Hepatocyte (in vitro differentiated cells): ENCODE results near the gene GAST. TPM values are rescaled to one million over a fixed set of nuclear protein-coding genes. Genes with fewer than 3 reads are reported as not detected.

ENCODE experiments used
- DNase-seq: peaks from one replicate; pipeline ENCODE4 v3.0.0-alpha.2; 2016; ENCODE audit warnings: low spot score
- H2AFZ ChIP-seq: fragments of 200-600 bp; sonication (generic); 2 replicates; pipeline ENCODE4 v1.6.0; 2016; ENCODE audit warnings: antibody characterized with exemption, mild to moderate bottlenecking
- H3K27ac ChIP-seq: fragments of 200-600 bp; sonication (generic); 2 replicates; pipeline ENCODE4 v1.5.1; 2016; ENCODE audit warnings: mild to moderate bottlenecking
- H3K27me3 ChIP-seq: fragments of 200-600 bp; sonication (generic); 2 replicates; pipeline ENCODE4 v1.6.1; 2016
- H3K36me3 ChIP-seq: fragments of 200-600 bp; sonication (generic); replicated peaks from 2 replicates; pipeline ENCODE4 v1.5.1; 2016; ENCODE audit warnings: low read depth; ENCODE audit not compliant: insufficient read depth
- H3K4me1 ChIP-seq: fragments of 200-600 bp; sonication (generic); 2 replicates; pipeline ENCODE4 v1.5.1; 2016; ENCODE audit warnings: mild to moderate bottlenecking, moderate library complexity; ENCODE audit not compliant: insufficient read depth
- H3K4me2 ChIP-seq: fragments of 200-600 bp; sonication (generic); 2 replicates; pipeline ENCODE4 v1.6.0; 2016
- H3K4me3 ChIP-seq: fragments of 200-600 bp; sonication (generic); 2 replicates; pipeline ENCODE4 v1.5.1; 2016; ENCODE audit warnings: mild to moderate bottlenecking
- H3K79me2 ChIP-seq: fragments of 200-600 bp; sonication (generic); 2 replicates; pipeline ENCODE4 v1.6.0; 2017; ENCODE audit warnings: mild to moderate bottlenecking
- H3K9me2 ChIP-seq: fragments of 200-600 bp; sonication (generic); replicated peaks from 2 replicates; pipeline ENCODE4 v1.6.0; 2017; ENCODE audit warnings: mild to moderate bottlenecking; ENCODE audit not compliant: insufficient read depth
- H3K9me3 ChIP-seq: fragments of 200-600 bp; sonication (generic); 2 replicates; pipeline ENCODE4 v1.5.1; 2016; ENCODE audit warnings: low read depth, mild to moderate bottlenecking
- H4K20me1 ChIP-seq: fragments of 200-600 bp; sonication (generic); 2 replicates; pipeline ENCODE4 v1.6.0; 2016; ENCODE audit warnings: mild to moderate bottlenecking; ENCODE audit not compliant: insufficient read depth, poor library complexity, severe bottlenecking
- EZH2 ChIP-seq: fragments of 200-600 bp; sonication (generic); IDR thresholded peaks from 2 replicates; pipeline ENCODE4 v1.6.1; 2016; ENCODE audit warnings: antibody characterized with exemption, mild to moderate bottlenecking, borderline replicate concordance
- EZH2phosphoT487 ChIP-seq: fragments of 200-600 bp; sonication (generic); IDR thresholded peaks from one replicate; pipeline ENCODE4 v1.6.1; 2018; ENCODE audit warnings: antibody characterized with exemption, mild to moderate bottlenecking, low read depth, moderate library complexity; ENCODE audit not compliant: unreplicated experiment, severe bottlenecking
- WGBS: methylation state at CpG from one replicate; pipeline ENCODE4 v1.1.6; 2016; ENCODE audit warnings: low lambda C conversion rate; ENCODE audit errors: missing lambda C conversion rate; 5-methylcytosine and 5-hydroxymethylcytosine counted together
- polyA plus RNA-seq: library from polyadenylated mRNA; unstranded; fragments of >200 nt; fragmentation: Nextera tagmentation; extraction: Ambion mirVana; gene quantifications from 2 replicates; pipeline ENCODE4 v1.2.1, GENCODE V29; 2016
- small RNA-seq: library from RNA; depleted of rRNA; stranded (forward); fragments of <200 nt; gene quantifications from one replicate; pipeline ENCODE3, GENCODE V24; 2014
- total RNA-seq: library from RNA; depleted of rRNA; stranded (reverse); fragments of >200 nt; gene quantifications from 2 replicates; pipeline ENCODE4 v1.2.3, GENCODE V29; 2014
- TF ChIP-seq, protein P1 (sequence below): fragments of 200-600 bp; sonication (generic); IDR thresholded peaks from 2 replicates; pipeline ENCODE4 v1.5.1; 2016; ENCODE audit warnings: antibody characterized with exemption, mild to moderate bottlenecking; ENCODE audit not compliant: poor library complexity

The GAST gene
- total and polyA plus RNA-seq, 2 experiments from 2014 or later, result 2.3 TPM; not detected in 1

DNA sequence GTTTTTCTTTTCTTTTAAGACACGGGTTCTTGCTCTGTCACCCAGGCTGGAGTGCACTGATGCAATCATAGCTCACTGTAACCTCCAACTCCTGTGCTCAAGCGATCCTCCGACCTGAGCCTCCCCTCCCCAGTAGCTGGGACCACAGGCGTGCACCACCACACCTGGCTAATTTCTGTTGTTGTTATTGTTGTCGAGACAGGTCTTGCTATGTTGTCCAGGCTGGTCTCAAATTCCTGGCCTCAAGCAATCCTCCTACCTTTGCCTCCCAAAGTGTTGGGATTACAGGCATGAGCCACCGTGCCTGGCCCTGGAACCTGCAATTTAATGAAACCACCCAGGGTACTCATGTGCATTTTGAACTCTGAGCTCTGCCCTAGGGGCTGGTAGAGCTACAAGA, 50.3 kb downstream of the GAST start:
- Histone ChIP-seq H2AFZ (no peak overlapping the region), H3K4me1 (no peaks in the 10 kb centered on the region), H4K20me1 (peaks cover 25% of the 10 kb centered on the region), H3K4me3 (no peak overlapping the region), H3K79me2 (peaks cover 12% of the 10 kb centered on the region), H3K27ac (no peak overlapping the region), H3K4me2 (no peak overlapping the region), H3K36me3 (peaks cover 10% of the 10 kb centered on the region), H3K9me3 (no peaks in the 10 kb centered on the region), H3K9me2 (no peaks in the 10 kb centered on the region), H3K27me3 (no peaks in the 10 kb centered on the region)
- 95% methylated on average over 6 of the region's 6 CpGs for WGBS
- TF ChIP-seq EZH2phosphoT487, result no peak
- TF ChIP-seq, protein P1, sequence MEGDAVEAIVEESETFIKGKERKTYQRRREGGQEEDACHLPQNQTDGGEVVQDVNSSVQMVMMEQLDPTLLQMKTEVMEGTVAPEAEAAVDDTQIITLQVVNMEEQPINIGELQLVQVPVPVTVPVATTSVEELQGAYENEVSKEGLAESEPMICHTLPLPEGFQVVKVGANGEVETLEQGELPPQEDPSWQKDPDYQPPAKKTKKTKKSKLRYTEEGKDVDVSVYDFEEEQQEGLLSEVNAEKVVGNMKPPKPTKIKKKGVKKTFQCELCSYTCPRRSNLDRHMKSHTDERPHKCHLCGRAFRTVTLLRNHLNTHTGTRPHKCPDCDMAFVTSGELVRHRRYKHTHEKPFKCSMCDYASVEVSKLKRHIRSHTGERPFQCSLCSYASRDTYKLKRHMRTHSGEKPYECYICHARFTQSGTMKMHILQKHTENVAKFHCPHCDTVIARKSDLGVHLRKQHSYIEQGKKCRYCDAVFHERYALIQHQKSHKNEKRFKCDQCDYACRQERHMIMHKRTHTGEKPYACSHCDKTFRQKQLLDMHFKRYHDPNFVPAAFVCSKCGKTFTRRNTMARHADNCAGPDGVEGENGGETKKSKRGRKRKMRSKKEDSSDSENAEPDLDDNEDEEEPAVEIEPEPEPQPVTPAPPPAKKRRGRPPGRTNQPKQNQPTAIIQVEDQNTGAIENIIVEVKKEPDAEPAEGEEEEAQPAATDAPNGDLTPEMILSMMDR, result no peak
- DNase-seq, result no peak

DNA sequence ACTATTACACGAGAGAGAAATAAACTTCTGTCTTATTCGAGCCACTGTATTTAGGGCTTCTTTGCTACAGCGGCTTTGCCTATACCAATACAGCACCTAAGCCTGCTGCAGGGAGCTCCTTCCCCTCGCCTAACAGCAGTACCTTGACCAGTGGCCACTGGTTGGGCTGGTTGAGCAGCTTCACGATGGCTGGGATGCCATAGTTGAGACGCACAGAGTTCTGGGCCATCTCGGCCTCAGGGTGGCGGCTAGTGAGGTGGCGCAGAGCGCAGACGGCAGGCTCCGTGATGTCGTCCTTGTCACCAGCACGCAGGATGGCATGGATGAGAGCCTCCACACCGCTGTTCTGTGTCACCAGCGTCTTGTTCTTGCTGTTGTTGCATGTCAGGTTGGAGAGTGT, 50.7 kb downstream of the GAST start:
- H3K36me3 ChIP-seq, result peaks cover 10% of the 10 kb centered on the region

GRCh38 chr17:41763327-41763726, 51.2 kb downstream of the GAST start:
- no peak overlapping the region for H3K4me2 ChIP-seq
- no peaks in the 10 kb centered on the region for H3K4me1 ChIP-seq
- peaks cover 17% of the 10 kb centered on the region for H3K79me2 ChIP-seq
- no peak overlapping the region for H3K27ac ChIP-seq
- H2AFZ ChIP-seq, result no peak overlapping the region
- TF ChIP-seq, protein P1, result no peak
- TF ChIP-seq EZH2, result no peak
- no peak for TF ChIP-seq EZH2phosphoT487
- no peak for DNase-seq
- peaks cover 32% of the 10 kb centered on the region for H4K20me1 ChIP-seq
- no peaks in the 10 kb centered on the region for H3K9me2 ChIP-seq
- H3K4me3 ChIP-seq, result no peak overlapping the region
- no peaks in the 10 kb centered on the region for H3K27me3 ChIP-seq
- WGBS, result 97% methylated on average over 8 of the region's 8 CpGs
- no peaks in the 10 kb centered on the region for H3K9me3 ChIP-seq
- H3K36me3 ChIP-seq, result peaks cover 10% of the 10 kb centered on the region

More for the DNA sequence above, 50.7 kb downstream of the GAST start:
- peaks cover 28% of the 10 kb centered on the region for H4K20me1 ChIP-seq
- H3K27ac ChIP-seq, result no peak overlapping the region
- no peaks in the 10 kb centered on the region for H3K27me3 ChIP-seq
- H3K79me2 ChIP-seq, result peaks cover 15% of the 10 kb centered on the region
- 96% methylated on average over 16 of the region's 16 CpGs for WGBS
- no peak overlapping the region for H2AFZ ChIP-seq
- no peak for DNase-seq
- TF ChIP-seq EZH2 (no peak), EZH2phosphoT487 (no peak)
- TF ChIP-seq, protein P1, result no peak
- no peaks in the 10 kb centered on the region for H3K9me3 ChIP-seq
- H3K4me3 ChIP-seq, result no peak overlapping the region
- H3K4me1 ChIP-seq, result no peaks in the 10 kb centered on the region
- H3K4me2 ChIP-seq, result no peak overlapping the region
- no peaks in the 10 kb centered on the region for H3K9me2 ChIP-seq

Small RNA genes lying within 50 kb of the gene (small RNA-seq; reads per million reads assigned to genes)
- gene RN7SL399P (not detected), gene RNA5SP442 (0.28 reads per million)

Other genes starting within 250 kb of the GAST start
- not detected in 2 replicates for gene KRT32, start 244.9 kb upstream of the GAST start, total RNA-seq
- gene KRT32, start 244.9 kb upstream of the GAST start, polyA plus RNA-seq, result not detected in 2 replicates
- not detected in 2 replicates for gene KRT35, start 231.2 kb upstream of the GAST start, total RNA-seq
- not detected in 2 replicates for gene KRT35, start 231.2 kb upstream of the GAST start, polyA plus RNA-seq
- gene KRT36, start 222.4 kb upstream of the GAST start, total RNA-seq, result not detected in 2 replicates
- not detected in 2 replicates for gene KRT36, start 222.4 kb upstream of the GAST start, polyA plus RNA-seq
- gene KRT13, start 206.7 kb upstream of the GAST start, total RNA-seq, result 5.3 and 8.1 TPM in 2 replicates
- gene KRT13, start 206.7 kb upstream of the GAST start, polyA plus RNA-seq, result 15.1 and 24.8 TPM in 2 replicates
- 6.2 and 6.8 TPM in 2 replicates for gene KRT15, start 193.4 kb upstream of the GAST start, total RNA-seq
- 8.2 and 10.6 TPM in 2 replicates for gene KRT15, start 193.4 kb upstream of the GAST start, polyA plus RNA-seq
- gene KRT19, start 184.0 kb upstream of the GAST start, total RNA-seq, result 623 and 817 TPM in 2 replicates
- 1,343 and 1,722 TPM in 2 replicates for gene KRT19, start 184.0 kb upstream of the GAST start, polyA plus RNA-seq
- gene KRT9, start 140.3 kb upstream of the GAST start, total RNA-seq, result not detected in 2 replicates
- not detected in 2 replicates for gene KRT9, start 140.3 kb upstream of the GAST start, polyA plus RNA-seq
- 0.33 TPM in 1 of 2 replicates, not detected in the other for gene KRT14, start 125.4 kb upstream of the GAST start, total RNA-seq
- gene KRT14, start 125.4 kb upstream of the GAST start, polyA plus RNA-seq, result 1.1 and 1.9 TPM in 2 replicates
- gene KRT16, start 99.6 kb upstream of the GAST start, total RNA-seq, result 0.90 and 1.1 TPM in 2 replicates
- 2.5 and 4.8 TPM in 2 replicates for gene KRT16, start 99.6 kb upstream of the GAST start, polyA plus RNA-seq
- 41.5 and 59.5 TPM in 2 replicates for gene KRT17, start 87.8 kb upstream of the GAST start, total RNA-seq
- 118 and 145 TPM in 2 replicates for gene KRT17, start 87.8 kb upstream of the GAST start, polyA plus RNA-seq
- gene EIF1, start 23.4 kb upstream of the GAST start, total RNA-seq, result 180 and 192 TPM in 2 replicates
- 977 and 989 TPM in 2 replicates for gene EIF1, start 23.4 kb upstream of the GAST start, polyA plus RNA-seq
- 0.03 and 0.08 TPM in 2 replicates for gene HAP1, start 22.3 kb downstream of the GAST start, total RNA-seq
- gene HAP1, start 22.3 kb downstream of the GAST start, polyA plus RNA-seq, result 0.18 and 0.44 TPM in 2 replicates
- 162 and 209 TPM in 2 replicates for gene JUP, start 74.4 kb downstream of the GAST start, total RNA-seq
- gene JUP, start 74.4 kb downstream of the GAST start, polyA plus RNA-seq, result 191 and 214 TPM in 2 replicates
- gene P3H4, start 99.6 kb downstream of the GAST start, total RNA-seq, result 62.6 and 66.2 TPM in 2 replicates
- 109 and 110 TPM in 2 replicates for gene P3H4, start 99.6 kb downstream of the GAST start, polyA plus RNA-seq
- gene FKBP10, start 100.7 kb downstream of the GAST start, total RNA-seq, result 239 and 290 TPM in 2 replicates
- 88.0 and 92.0 TPM in 2 replicates for gene FKBP10, start 100.7 kb downstream of the GAST start, polyA plus RNA-seq
- gene NT5C3B, start 123.9 kb downstream of the GAST start, total RNA-seq, result 47.7 and 51.8 TPM in 2 replicates
- gene NT5C3B, start 123.9 kb downstream of the GAST start, polyA plus RNA-seq, result 85.1 and 87.8 TPM in 2 replicates
- gene KLHL10, start 125.5 kb downstream of the GAST start, total RNA-seq, result 0.43 TPM in 1 of 2 replicates, not detected in the other
- gene KLHL10, start 125.5 kb downstream of the GAST start, polyA plus RNA-seq, result not detected in 2 replicates
- 21.5 and 25.2 TPM in 2 replicates for gene KLHL11, start 153.1 kb downstream of the GAST start, total RNA-seq
- 9.0 and 10.0 TPM in 2 replicates for gene KLHL11, start 153.1 kb downstream of the GAST start, polyA plus RNA-seq
- 157 and 167 TPM in 2 replicates for gene ACLY, start 206.6 kb downstream of the GAST start, total RNA-seq
- 82.1 and 101 TPM in 2 replicates for gene ACLY, start 206.6 kb downstream of the GAST start, polyA plus RNA-seq
- 0.52 and 0.53 TPM in 2 replicates for gene ODAD4, start 218.3 kb downstream of the GAST start, total RNA-seq
- 0.75 and 0.76 TPM in 2 replicates for gene ODAD4, start 218.3 kb downstream of the GAST start, polyA plus RNA-seq